HEK293T (cell line): Measurements from ENCODE around the gene BAZ1B.
A peak's percentile ranks its signal among the peaks of the same experiment; 100 is the strongest.
"Not testable (repeated sequence)": the region's sequence is repeated elsewhere in the genome, so short reads cannot be mapped to it uniquely, and the experiment has no call there.

ENCODE experiments used
- CTCF ChIA-PET: fragments of 350-600 bp; formaldehyde crosslinking; extraction: SDS; loops from one replicate; lab custom pipeline; 2021; ENCODE audit warnings: antibody characterized with exemption, inconsistent platforms; lab: Yijun Ruan, JAX
- POLR2A ChIA-PET: fragments of 350-600 bp; formaldehyde crosslinking; extraction: SDS; loops from one replicate; lab custom pipeline; 2020; ENCODE audit warnings: antibody characterized with exemption, inconsistent platforms; lab: Yijun Ruan, JAX
- DNase-seq: peaks from one replicate; pipeline ENCODE4 v3.0.0; 2012; ENCODE audit warnings: mixed read lengths; ENCODE audit errors: extremely low spot score
- ARNT ChIP-seq: fragments of 450-650 bp; IDR thresholded peaks from 2 replicates; pipeline ENCODE4 v1.6.1; 2017; ENCODE audit warnings: mild to moderate bottlenecking
- BHLHE40 ChIP-seq: fragments of 450-650 bp; IDR thresholded peaks from 2 replicates; pipeline ENCODE4 v1.6.1; 2016; ENCODE audit warnings: mild to moderate bottlenecking, moderate library complexity, borderline replicate concordance
- CTBP1 ChIP-seq: fragments of 450-650 bp; IDR thresholded peaks from 2 replicates; pipeline ENCODE4 v1.6.1; 2016; ENCODE audit warnings: borderline replicate concordance
- ELF4 ChIP-seq: fragments of 450-650 bp; IDR thresholded peaks from 2 replicates; pipeline ENCODE4 v1.6.1; 2017; ENCODE audit warnings: antibody characterized with exemption
- FOXA1 ChIP-seq: fragments of 450-650 bp; IDR thresholded peaks from 2 replicates; pipeline ENCODE4 v1.6.1; 2016; ENCODE audit warnings: mild to moderate bottlenecking
- FOXK2 ChIP-seq: fragments of 450-650 bp; IDR thresholded peaks from 2 replicates; pipeline ENCODE4 v1.6.1; 2016; ENCODE audit warnings: mild to moderate bottlenecking
- FOXM1 ChIP-seq: fragments of 450-650 bp; IDR thresholded peaks from 2 replicates; pipeline ENCODE4 v1.6.1; 2017; ENCODE audit warnings: mild to moderate bottlenecking, borderline replicate concordance
- HDGF ChIP-seq: fragments of 450-650 bp; IDR thresholded peaks from 2 replicates; pipeline ENCODE4 v1.6.1; 2017; ENCODE audit warnings: antibody characterized with exemption, borderline replicate concordance
- L3MBTL2 ChIP-seq: fragments of 450-650 bp; conservative IDR thresholded peaks from 2 replicates; pipeline ENCODE4 v1.6.1; 2016; ENCODE audit warnings: mild to moderate bottlenecking
- LEF1 ChIP-seq: fragments of 450-650 bp; IDR thresholded peaks from 2 replicates; pipeline ENCODE4 v1.6.1; 2017; ENCODE audit warnings: mild to moderate bottlenecking, borderline replicate concordance
- NFRKB ChIP-seq: fragments of 450-650 bp; IDR thresholded peaks from 2 replicates; pipeline ENCODE4 v1.6.1; 2016; ENCODE audit warnings: mild to moderate bottlenecking, moderate library complexity
- SP1 ChIP-seq: fragments of 450-650 bp; IDR thresholded peaks from 2 replicates; pipeline ENCODE4 v1.6.1; 2017
- SUZ12 ChIP-seq: fragments of 450-650 bp; IDR thresholded peaks from 2 replicates; pipeline ENCODE4 v1.6.1; 2016; ENCODE audit warnings: mild to moderate bottlenecking
- TARDBP ChIP-seq: fragments of 450-650 bp; IDR thresholded peaks from 2 replicates; pipeline ENCODE4 v1.6.1; 2016
- ZNF384 ChIP-seq: fragments of 450-650 bp; IDR thresholded peaks from 2 replicates; pipeline ENCODE4 v1.6.1; 2016
- TF ChIP-seq, protein P1 (sequence below): fragments of 450-650 bp; IDR thresholded peaks from 2 replicates; pipeline ENCODE4 v1.6.1; 2016

The BAZ1B gene

GRCh38 chr7:73433924-73434700, 88.0 kb downstream of the BAZ1B start:
- TF ChIP-seq ARNT: peak; percentile 27; the same call in 1 of the 2 replicates
- TF ChIP-seq L3MBTL2: peak; percentile 88
- TF ChIP-seq BHLHE40: no peak
- TF ChIP-seq FOXM1: peak; percentile 0; the same call in 1 of the 2 replicates
- TF ChIP-seq FOXK2: no peak
- TF ChIP-seq ELF4: no peak
- TF ChIP-seq LEF1: no peak
- TF ChIP-seq CTBP1: no peak
- TF ChIP-seq, protein P1, sequence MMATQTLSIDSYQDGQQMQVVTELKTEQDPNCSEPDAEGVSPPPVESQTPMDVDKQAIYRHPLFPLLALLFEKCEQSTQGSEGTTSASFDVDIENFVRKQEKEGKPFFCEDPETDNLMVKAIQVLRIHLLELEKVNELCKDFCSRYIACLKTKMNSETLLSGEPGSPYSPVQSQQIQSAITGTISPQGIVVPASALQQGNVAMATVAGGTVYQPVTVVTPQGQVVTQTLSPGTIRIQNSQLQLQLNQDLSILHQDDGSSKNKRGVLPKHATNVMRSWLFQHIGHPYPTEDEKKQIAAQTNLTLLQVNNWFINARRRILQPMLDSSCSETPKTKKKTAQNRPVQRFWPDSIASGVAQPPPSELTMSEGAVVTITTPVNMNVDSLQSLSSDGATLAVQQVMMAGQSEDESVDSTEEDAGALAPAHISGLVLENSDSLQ: no peak
- POLR2A ChIA-PET: no interaction called here
- CTCF ChIA-PET: no interaction called here

DNA sequence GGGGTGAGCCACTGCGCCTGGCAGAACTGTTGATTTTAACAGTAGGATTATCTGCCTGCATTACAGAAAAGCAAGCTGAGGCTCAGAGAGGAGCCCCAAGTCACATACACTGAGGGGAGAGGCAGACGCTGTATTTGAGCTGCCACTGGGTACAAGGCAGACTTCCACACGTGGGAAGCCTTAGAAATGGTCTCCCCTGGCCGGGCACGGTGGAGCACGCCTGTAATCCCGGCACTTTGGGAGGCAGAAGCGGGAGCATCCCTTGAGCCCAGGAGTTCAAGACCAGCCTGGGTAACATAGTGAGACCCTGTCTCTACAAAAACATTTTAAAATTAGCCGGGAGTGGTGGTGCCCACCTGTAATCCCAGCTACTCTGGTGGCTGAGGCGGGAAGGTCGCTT, 89.4 kb downstream of the BAZ1B start:
- ChIA-PET POLR2A (no interaction called here), CTCF (interaction anchor here (0.6 kb wide), 1 partner anchor 8 kb away, joined by 3 read pairs; no protein-coding TSS in a partner anchor)
- no peak for DNase-seq
- TF ChIP-seq HDGF (no peak), SP1 (no peak), LEF1 (no peak), L3MBTL2 (no peak), ELF4 (no peak), SUZ12 (no peak), ZNF384 (no peak), NFRKB (no peak), FOXA1 (no peak), CTBP1 (no peak)
- TF ChIP-seq, protein P1: no peak

More at GRCh38 chr7:73433924-73434700, 88.0 kb downstream of the BAZ1B start:
- DNase-seq: no peak

- ChIA-PET CTCF (no interaction called here), POLR2A (no interaction called here)
- no peak for DNase-seq
- TF ChIP-seq NFRKB (no peak), TARDBP (no peak), HDGF (no peak), FOXM1 (no peak), SUZ12 (no peak), ARNT (no peak), CTBP1 (no peak), FOXA1 (no peak), SP1 (no peak), FOXK2 (no peak), L3MBTL2 (no peak), ELF4 (no peak), ZNF384 (no peak), LEF1 (no peak), BHLHE40 (no peak)
- TF ChIP-seq, protein P1: no peak
These were observed 90.9 kb downstream of the BAZ1B start for GRCh38 chr7:73431041-73431835.

- POLR2A ChIA-PET, CTCF ChIA-PET, DNase-seq: not testable (repeated sequence)
These were observed 91.6 kb downstream of the BAZ1B start for GRCh38 chr7:73430540-73430939.

DNA sequence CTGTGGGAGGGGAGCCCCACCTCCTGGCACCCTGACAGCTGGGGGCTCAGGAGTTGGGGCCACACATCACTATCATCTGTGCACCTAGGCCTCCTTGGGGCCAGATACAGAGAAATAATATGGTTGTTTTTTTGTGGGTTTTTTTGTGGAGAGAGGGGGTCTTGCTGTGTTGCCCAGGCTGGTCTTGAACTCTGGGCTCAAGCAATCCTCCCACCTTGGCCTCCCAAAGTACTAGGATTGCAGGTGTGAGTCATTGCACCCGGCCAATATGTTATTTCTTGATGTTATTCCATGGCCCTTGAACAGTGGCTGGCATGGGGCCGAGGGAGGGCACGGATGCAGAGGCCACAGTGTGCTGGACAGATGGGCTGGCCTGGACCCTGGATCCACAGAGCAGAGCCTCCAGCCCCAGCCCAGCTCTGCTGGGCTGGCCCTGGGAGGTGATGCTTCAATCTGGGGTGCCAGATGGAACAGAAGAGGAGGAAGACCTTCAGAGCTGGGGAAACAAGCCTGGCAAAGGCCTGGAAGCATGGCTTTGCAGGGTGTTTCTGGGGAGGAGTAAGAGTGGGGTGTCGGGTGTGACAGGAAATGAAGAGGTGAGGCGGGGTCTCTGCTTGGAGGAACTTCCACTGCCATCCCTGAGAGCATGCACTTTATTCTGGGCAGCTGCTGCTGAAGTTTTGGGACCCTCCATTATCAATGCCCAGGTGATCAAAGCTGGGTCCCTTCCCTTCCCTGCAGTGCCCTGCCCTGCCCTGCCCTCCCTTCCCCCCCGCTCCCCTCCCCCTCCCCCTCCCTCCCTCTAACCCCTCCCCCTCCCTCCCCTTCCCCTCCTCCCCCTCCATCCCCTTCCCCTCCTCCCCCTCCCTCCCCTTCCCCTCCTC, 92.2 kb downstream of the BAZ1B start:
- no peak for TF ChIP-seq ARNT
- TF ChIP-seq NFRKB: no peak
- no peak for TF ChIP-seq FOXM1
- TF ChIP-seq FOXA1: no peak
- no peak for TF ChIP-seq ZNF384
- TF ChIP-seq L3MBTL2: no peak
- TF ChIP-seq TARDBP: no peak
- no peak for TF ChIP-seq LEF1
- no peak for TF ChIP-seq CTBP1
- TF ChIP-seq HDGF: no peak
- no peak for TF ChIP-seq BHLHE40
- TF ChIP-seq, protein P1: no peak
- TF ChIP-seq SUZ12: no peak
- no peak for TF ChIP-seq FOXK2
- TF ChIP-seq SP1: no peak
- TF ChIP-seq ELF4: no peak
- no peak for DNase-seq
- ChIA-PET CTCF (no interaction called here), POLR2A (no interaction called here)
